ENCODE measurements around the gene RFT1.

GRCh38 chr3:53079791-53080555, 50.3 kb downstream of the RFT1 start:
- no peak for TF ChIP-seq EZH2phosphoT487 (IDR thresholded peaks at IDR 0.05; ENCODE audit: low read length)
- no peak for TF ChIP-seq CTCF (IDR thresholded peaks at IDR 0.05; ENCODE audit: low read length)
- TF ChIP-seq EZH2 (optimal IDR thresholded peaks at IDR 0.05; ENCODE audit: low read depth, low read length): no peak
